HepG2 (cell line): ENCODE measurements around the gene GPC6. TPM values are rescaled to one million over a fixed set of nuclear protein-coding genes. Genes with fewer than 3 reads are reported as not detected.

Experiments used
- ATAC-seq: fragments of 200-7000 bp; cut with Tn5 transposase; 3 replicates; pipeline ENCODE4 v1.9.1; 2020; ENCODE audit warnings: mild to moderate bottlenecking, moderate library complexity
- BruUV-seq: library from RNA; stranded (reverse); fragments of 400-500 nt; replicated peaks from 2 replicates; lab custom pipeline; 2021; lab: Mats Ljungman, UMichigan
- CTCF ChIA-PET: fragments of 300-600 bp; formaldehyde crosslinking; extraction: SDS; loops from one replicate; lab custom pipeline; 2021; ENCODE audit warnings: low total read pairs, inconsistent platforms, low intra/inter-chr PET ratio; lab: Yijun Ruan, JAX
- POLR2A ChIA-PET: fragments of 350-600 bp; sonication (Branson Sonifier 250); formaldehyde crosslinking; loops from one replicate; lab custom pipeline; 2020; ENCODE audit warnings: antibody characterized with exemption, inconsistent platforms; lab: Yijun Ruan, JAX
- DNase-seq: peaks from one replicate; pipeline ENCODE4 v3.0.0-alpha.2; 2015; ENCODE audit warnings: low spot score
- FAIRE-seq: peaks from 3 replicates; lab custom pipeline; 2011; peaks lifted over from hg19 to GRCh38; lab: Jason Lieb, UNC
- H2AFZ ChIP-seq: one replicate; pipeline ENCODE4 v1.6.1; 2011; ENCODE audit warnings: low read length, inconsistent platforms
- H3K27ac ChIP-seq: fragments of 300-600 bp; 3 replicates; pipeline ENCODE4 v1.8.0; 2011; ENCODE audit warnings: mixed run types, mild to moderate bottlenecking, mixed read lengths, low read length, inconsistent platforms; ENCODE audit not compliant: insufficient read depth; ENCODE audit errors: extremely low read length
- H3K27me3 ChIP-seq, 2 experiments: fragments of 200-600 bp in 1 of 2; 2 replicates in 1 of 2; 3 replicates in 1 of 2; pipeline versions ENCODE4 v1.6.0 to v1.8.0; 2011; ENCODE audit warnings: low read length in 2 of 2, mild to moderate bottlenecking in 2 of 2, moderate library complexity in 2 of 2, inconsistent platforms in 1 of 2; ENCODE audit not compliant: insufficient read depth in 2 of 2, control insufficient read depth in 1 of 2
- H3K36me3 ChIP-seq, 2 experiments: fragments of 200-600 bp in 1 of 2; replicated peaks in 1 of 2; 2 replicates in 1 of 2; 3 replicates in 1 of 2; pipeline versions ENCODE4 v1.5.1 to v1.8.0; 2011; ENCODE audit warnings: low read length in 2 of 2, inconsistent platforms in 1 of 2; ENCODE audit not compliant: insufficient read depth in 2 of 2, control insufficient read depth in 1 of 2
- H3K4me1 ChIP-seq: 2 replicates; pipeline ENCODE4 v1.5.1; 2012; ENCODE audit warnings: low read length, inconsistent platforms; ENCODE audit not compliant: insufficient read depth
- H3K4me2 ChIP-seq: 2 replicates; pipeline ENCODE4 v1.6.0; 2011; ENCODE audit warnings: low read depth, low read length, inconsistent platforms
- H3K4me3 ChIP-seq, 3 experiments: fragments of 200-600 bp in 1 of 3; sonication (generic), shearing (Covaris generic) in 1 of 3; replicated peaks in 1 of 3; 2 replicates each; pipeline ENCODE4 v1.5.1; 2011 to 2016; ENCODE audit warnings: low read length in 3 of 3, inconsistent platforms in 2 of 3, low read depth in 2 of 3, mild to moderate bottlenecking in 2 of 3, control low read depth in 1 of 3, mixed read lengths in 1 of 3; ENCODE audit not compliant: insufficient read depth in 1 of 3
- H3K79me2 ChIP-seq: one replicate; pipeline ENCODE4 v1.6.1; 2011; ENCODE audit warnings: low read length, inconsistent platforms; ENCODE audit not compliant: insufficient read depth
- H3K9ac ChIP-seq: 2 replicates; pipeline ENCODE4 v1.6.0; 2011; ENCODE audit warnings: mild to moderate bottlenecking, low read depth, low read length, inconsistent platforms; ENCODE audit not compliant: insufficient read depth
- H3K9me3 ChIP-seq: 2 replicates; pipeline ENCODE4 v1.5.1; 2012; ENCODE audit warnings: mild to moderate bottlenecking, low read length
- H4K20me1 ChIP-seq: 2 replicates; pipeline ENCODE4 v1.6.0; 2011; ENCODE audit warnings: inconsistent platforms, mild to moderate bottlenecking, low read length, moderate library complexity; ENCODE audit not compliant: insufficient read depth
- CHD2 ChIP-seq: IDR thresholded peaks from 2 replicates; pipeline ENCODE4 v1.6.1; 2011; ENCODE audit warnings: low read depth, low read length, improper control_type of control experiment
- DNMT1 ChIP-seq: sonication (generic); formaldehyde crosslinking; IDR thresholded peaks from 2 replicates; pipeline ENCODE4 v1.5.1; 2020; ENCODE audit warnings: mild to moderate bottlenecking, missing genetic modification reagents
- HOMEZ ChIP-seq: IDR thresholded peaks from 2 replicates; pipeline ENCODE4 v1.6.1; 2016; ENCODE audit warnings: low read depth
- KDM4B ChIP-seq: sonication (generic); formaldehyde crosslinking; IDR thresholded peaks from 2 replicates; pipeline ENCODE4 v1.4.0; 2020; ENCODE audit warnings: missing genetic modification reagents
- KIAA2018 ChIP-seq: sonication (generic); formaldehyde crosslinking; IDR thresholded peaks from 2 replicates; pipeline ENCODE4 v1.5.0; 2020; ENCODE audit warnings: mild to moderate bottlenecking, missing genetic modification reagents, borderline replicate concordance
- SNAPC2 ChIP-seq: sonication (generic); formaldehyde crosslinking; IDR thresholded peaks from 2 replicates; pipeline ENCODE4 v1.8.1; 2022; ENCODE audit warnings: mild to moderate bottlenecking, missing genetic modification reagents
- TP53 ChIP-seq: sonication (generic); formaldehyde crosslinking; conservative IDR thresholded peaks from 2 replicates; pipeline ENCODE4 v1.4.0; 2020; ENCODE audit warnings: missing genetic modification reagents
- ZNF101 ChIP-seq: sonication (generic); formaldehyde crosslinking; IDR thresholded peaks from 2 replicates; pipeline ENCODE4 v1.4.0; 2020; ENCODE audit warnings: mild to moderate bottlenecking, low read depth, missing genetic modification reagents, borderline replicate concordance
- WGBS: methylation state at CpG from one replicate; pipeline ENCODE4 v1.1.6; 2017; ENCODE audit warnings: low lambda C conversion rate; 5-methylcytosine and 5-hydroxymethylcytosine counted together
- in situ Hi-C: cut with HindIII; loops from 2 replicates; pipeline ENCODE4 v1.10.0; 2017; ENCODE audit warnings: low pct_unique_long_range_greater_than_20kb; ENCODE audit not compliant: extremely low pct_ligation_motif_present
- intact Hi-C: fragments of 100-400 bp; cut with micrococcal nuclease; formaldehyde crosslinking; loops from one replicate; pipeline ENCODE4 v1.10.0; 2022; ENCODE audit not compliant: unreplicated experiment
- polyA plus RNA-seq, 8 experiments: library from polyadenylated mRNA; depleted of rRNA in 3 of 8; stranded (reverse) in 7 of 8; unstranded in 1 of 8; fragments of >200 nt; fragmentation: Illumina TruSeq in 4 of 8; extraction: Trizol in 4 of 8; gene quantifications; 2 replicates each; pipeline versions ENCODE4 v1.2.1 to v1.2.3, GENCODE V29; 2011 to 2016; ENCODE audit warnings: low read depth in 4 of 8, missing spikeins in 1 of 8, mixed read lengths in 1 of 8; ENCODE audit not compliant: insufficient read depth in 1 of 8
- total RNA-seq, 5 experiments: library from RNA; depleted of rRNA; stranded (reverse); fragments of >200 nt; fragmentation: Illumina TruSeq; extraction: Trizol; gene quantifications; 2 replicates each; pipeline ENCODE4 v1.2.3, GENCODE V29; 2016; ENCODE audit warnings: low read depth in 1 of 5

GPC6 gene
- total and polyA plus RNA-seq, 2 of the 13 experiments (the other 11 are each of a cell fraction or from before 2014, with no cell fraction given): 24.5 to 33.9 TPM

GRCh38 chr13:93577105-93577504 is 350.5 kb downstream of the GPC6 start:
- BruUV-seq: no TSS peak
- Histone ChIP-seq H3K9ac (no peak overlapping the region), H3K27ac (no peak overlapping the region), H2AFZ (no peak overlapping the region), H3K79me2 (no peaks in the 10 kb centered on the region), H3K4me3 (no peak overlapping the region), H3K27me3 (no peaks in the 10 kb centered on the region), H4K20me1 (no peaks in the 10 kb centered on the region), H3K4me2 (no peak overlapping the region), H3K36me3 (no peaks in the 10 kb centered on the region), H3K9me3 (no peaks in the 10 kb centered on the region), H3K4me1 (no peaks in the 10 kb centered on the region)
- in situ Hi-C loops (no loop called here), intact Hi-C loops (no loop called here)
- 92% methylated on average over 2 of the region's 2 CpGs for WGBS
- DNase-seq: no peak
- CTCF ChIA-PET: no interaction called here
- no peak for ATAC-seq
- FAIRE-seq: no peak
- TF ChIP-seq KIAA2018 (CRISPR knock-in tag) (no peak), HOMEZ (peak; percentile 9; the same call in 1 of the 2 replicates), CHD2 (no peak), KDM4B (CRISPR knock-in tag) (no peak), DNMT1 (no peak), SNAPC2 (CRISPR knock-in tag) (no peak), ZNF101 (no peak), TP53 (CRISPR knock-in tag) (no peak)
- POLR2A ChIA-PET: no interaction called here
